Stimulated activated CD8-positive, alpha-beta memory T cell treated with anti-CD3 and anti-CD28 coated beads, Interleukin-2, amount 100 ng/mL, for 1 hour (primary cell): ENCODE measurements around the gene MLYCD.
A peak's percentile ranks its signal among the peaks of the same experiment; 100 is the strongest.
"Not testable (repeated sequence)": the region's sequence is repeated elsewhere in the genome, so short reads cannot be mapped to it uniquely, and the experiment has no call there.

Experiments
- DNase-seq, 2 donors: peaks; one replicate each; pipeline ENCODE4 v3.0.0-alpha.2; 2020; ENCODE audit warnings: low read depth in 2 of 2

Gene MLYCD

GRCh38 chr16:83939266-83939855, 40.4 kb downstream of the MLYCD start:
- no peak for DNase-seq

DNA sequence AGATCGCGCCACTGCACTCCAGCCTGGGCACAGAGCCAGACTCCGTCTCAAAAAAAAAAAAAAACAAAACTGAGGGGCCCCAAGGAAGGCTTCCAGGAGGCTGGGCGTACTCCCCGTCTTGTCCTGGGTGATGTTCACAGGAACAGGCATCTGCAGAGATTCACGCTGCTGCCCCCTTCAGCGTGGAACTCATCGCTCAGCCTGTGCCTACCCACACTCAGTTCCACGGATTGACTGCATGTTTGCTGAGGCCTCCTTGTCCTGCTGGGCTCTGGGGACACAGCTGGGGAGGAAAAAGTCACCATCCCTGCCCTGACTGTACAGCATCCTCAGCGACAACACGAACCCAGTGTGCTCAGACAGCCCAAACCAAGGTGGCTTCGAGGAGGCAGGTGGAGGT, 41.2 kb downstream of the MLYCD start:
- no peak for DNase-seq

DNA sequence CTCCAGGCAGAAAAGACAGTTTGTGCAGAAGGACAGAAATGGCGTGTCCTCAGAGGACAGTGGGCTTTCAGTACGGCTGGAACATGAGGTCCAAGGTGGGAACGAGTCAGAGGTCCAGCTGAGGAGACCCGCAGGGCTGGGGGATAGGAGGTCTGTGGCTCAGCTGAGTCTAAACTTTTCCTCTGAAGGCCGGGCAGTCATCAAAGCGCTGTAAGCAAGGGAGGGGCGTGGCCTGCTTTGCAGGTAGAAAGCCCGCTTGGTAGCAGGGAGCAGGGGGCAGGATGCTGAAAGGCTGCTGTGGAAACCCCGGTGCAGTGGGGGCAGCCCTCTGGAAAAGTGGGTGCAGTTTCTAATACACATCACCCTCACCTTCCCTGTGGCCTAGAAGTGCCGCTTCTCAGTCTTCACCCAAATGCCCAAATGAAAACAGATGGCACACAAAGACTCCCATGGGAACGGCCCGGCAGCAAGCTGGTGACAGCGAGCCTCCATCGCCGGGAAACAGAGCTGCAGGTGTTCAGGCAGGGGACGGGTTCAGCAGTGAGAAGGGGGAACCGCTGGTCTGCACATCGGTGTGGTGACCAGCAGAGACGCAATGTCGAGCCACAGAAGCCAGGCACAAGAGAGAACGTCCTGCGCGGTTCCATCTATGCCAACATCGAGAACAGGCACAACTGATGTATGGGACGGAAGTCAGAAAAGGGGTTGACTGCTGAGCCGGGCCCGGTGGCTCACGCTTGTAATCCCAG, 41.9 kb downstream of the MLYCD start:
- no peak for DNase-seq

GRCh38 chr16:83941546-83941945, 42.6 kb downstream of the MLYCD start:
- DNase-seq = not testable (repeated sequence)

DNA sequence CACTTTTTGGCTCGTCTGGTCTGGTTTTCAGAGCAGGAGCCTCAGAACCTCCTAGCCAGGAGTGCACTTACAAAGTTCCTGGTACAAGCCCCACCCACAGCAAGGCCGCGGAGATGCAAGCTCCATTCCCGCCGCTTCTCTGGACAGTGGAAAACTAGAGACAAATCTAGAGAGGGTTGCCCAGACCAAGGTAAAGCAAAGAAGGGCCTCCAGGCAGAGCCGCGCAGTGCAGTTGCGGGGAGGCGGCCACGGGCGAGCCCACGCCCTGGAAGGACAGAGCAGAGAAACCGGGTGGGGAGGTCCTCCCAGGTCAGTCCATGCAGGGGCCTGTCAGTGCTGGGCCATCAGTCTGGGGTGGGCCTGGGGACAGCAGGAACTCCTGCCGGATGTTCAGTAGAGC, 43.2 kb downstream of the MLYCD start:
- no peak for DNase-seq

DNA sequence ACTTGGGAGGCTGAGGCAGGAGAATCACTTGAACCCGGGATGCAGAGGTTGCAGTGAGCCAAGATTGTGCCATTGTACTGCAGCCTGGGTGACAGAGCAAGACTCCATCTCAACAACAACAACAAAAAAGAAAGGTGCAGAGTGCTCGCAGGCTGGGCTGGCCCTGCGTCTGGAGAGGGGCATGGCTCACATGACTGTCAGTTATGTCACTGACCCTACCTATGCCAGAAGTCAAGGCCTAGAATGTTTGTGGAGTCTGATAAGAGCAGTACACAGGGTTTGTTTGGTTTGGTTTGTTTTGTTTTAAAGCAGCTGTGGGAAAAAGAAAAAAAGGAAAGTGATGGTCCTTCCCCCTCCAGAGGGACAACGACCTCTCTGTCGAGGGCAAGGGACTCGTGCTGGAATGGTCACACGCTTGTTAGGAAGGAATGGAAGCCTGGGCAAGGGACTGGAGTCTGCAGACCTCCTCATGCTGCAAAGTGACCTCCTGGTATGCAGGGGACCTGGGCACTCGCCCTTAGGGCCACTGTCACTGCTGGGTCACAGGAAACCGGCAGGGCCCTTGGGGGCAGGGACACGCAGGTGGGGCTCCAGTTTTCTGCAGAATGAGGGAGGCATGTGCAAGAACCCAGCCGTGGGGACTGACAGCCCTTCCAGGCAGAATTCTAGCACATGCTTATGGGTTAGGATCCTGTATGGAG, 44.0 kb downstream of the MLYCD start:
- DNase-seq = no peak

- no peak for DNase-seq
Measured at GRCh38 chr16:83943516-83944050, 44.7 kb downstream of the MLYCD start.

DNA sequence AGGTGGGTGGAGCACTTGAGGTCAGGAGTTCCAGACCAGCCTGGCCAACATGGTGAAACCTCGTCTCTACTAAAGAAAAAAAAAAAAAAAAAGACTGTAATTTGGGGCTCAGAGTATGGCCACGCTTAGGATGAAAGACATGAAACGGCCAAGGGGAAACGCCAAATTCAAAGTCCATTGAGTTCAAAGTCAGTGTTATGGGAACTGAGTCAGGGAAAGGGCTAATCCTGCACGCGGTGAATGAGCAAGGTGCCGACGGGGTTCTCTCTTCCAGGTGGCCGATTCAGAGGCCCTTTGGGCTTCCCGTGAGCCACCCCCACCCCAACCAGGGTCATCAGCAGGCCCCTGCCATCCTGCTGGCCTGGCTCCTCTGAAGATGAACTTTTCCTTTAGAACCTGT, 46.7 kb downstream of the MLYCD start:
- DNase-seq = no peak

DNA sequence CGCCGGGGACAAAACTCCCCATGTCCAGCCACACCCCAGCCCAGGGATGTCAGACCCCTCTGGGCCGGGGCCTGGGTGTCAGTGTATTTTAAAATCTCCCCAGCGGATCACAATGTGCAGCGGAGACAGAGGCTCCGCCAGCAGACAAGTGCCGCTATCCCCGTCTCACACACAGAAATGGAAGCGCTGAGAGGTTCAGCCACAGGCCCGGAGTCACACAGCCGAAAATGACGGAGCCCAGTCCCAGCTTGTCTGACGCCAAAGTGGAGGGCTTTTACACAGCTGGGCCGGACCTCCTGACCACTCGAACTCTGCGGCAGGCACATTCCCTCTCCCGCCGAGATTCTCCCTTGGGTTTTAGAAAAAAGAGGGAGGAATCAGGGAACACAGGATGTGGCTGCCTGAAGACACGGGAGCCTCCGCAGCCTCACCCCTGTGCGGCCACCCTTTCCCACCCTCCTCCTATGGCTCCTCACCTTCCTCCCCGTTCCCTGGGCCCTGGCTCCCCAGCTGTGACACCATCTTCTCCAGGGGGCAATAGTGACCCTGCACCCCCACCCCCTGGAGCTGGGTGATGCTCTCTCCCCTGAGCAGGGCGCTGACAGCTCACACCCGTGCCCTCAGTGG, 47.4 kb downstream of the MLYCD start:
- no peak for DNase-seq

- DNase-seq = no peak
Measured at GRCh38 chr16:83946781-83947566, 48.1 kb downstream of the MLYCD start.

GRCh38 chr16:83947642-83948234, 48.8 kb downstream of the MLYCD start:
- no peak for DNase-seq

- no peak for DNase-seq
Measured at GRCh38 chr16:83948914-83949723, 50.2 kb downstream of the MLYCD start.

DNA sequence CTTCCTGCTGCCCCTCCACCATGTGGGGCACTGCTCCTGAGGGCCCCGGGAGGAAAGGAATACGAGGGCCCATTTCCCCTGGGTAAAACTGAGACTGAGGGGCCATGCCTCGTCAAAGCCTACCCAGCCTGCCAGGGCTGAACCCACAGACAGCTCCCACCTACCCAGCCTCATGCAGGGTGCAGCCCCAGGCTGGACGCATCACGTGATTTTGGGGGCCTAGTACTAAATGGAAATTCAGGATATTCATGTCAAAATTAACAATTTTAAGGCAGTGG, 50.7 kb downstream of the MLYCD start:
- DNase-seq = no peak

DNA sequence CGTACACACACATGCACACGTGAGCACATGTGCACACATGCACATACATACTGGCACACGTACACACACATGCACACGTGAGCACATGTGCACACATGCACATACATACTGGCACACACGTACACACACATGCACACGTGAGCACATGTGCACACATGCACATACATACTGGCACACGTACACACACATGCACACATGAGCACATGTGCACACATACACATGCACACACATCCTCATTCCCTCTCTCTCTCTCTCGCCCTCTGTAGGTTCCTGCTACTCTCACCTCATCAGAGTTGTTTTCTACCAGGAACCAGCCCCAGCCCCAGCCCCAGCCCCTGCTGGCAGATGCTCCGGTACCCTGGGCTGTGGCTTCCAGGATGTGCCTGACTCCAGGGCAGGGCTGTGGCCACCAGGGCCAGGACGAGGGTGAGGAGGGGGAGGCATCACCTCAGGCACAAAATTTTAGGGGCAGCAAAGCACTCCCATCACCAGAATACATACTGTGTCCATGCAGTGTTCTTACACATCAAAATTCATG, 52.0 kb downstream of the MLYCD start:
- not testable (repeated sequence) for DNase-seq

- DNase-seq = no peak
Measured at GRCh38 chr16:83951544-83951943, 52.6 kb downstream of the MLYCD start.

DNA sequence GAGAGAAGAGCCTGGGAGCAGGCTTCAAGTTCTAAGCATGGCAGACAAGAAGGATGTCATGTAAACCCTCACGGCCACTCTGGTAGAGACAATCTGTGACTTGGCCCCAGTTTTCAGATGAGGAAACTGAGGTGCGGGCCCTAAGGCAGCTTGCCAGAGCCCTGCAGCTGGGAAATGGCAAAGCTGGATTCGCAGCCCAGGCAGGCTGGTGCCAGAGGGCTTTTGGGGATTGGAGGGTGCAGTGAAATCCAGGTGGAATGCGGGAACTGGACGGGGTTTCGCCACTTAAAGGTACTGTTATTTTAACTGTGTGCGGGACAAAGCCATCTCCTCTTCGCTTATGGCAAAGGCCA, 53.6 kb downstream of the MLYCD start:
- no peak for DNase-seq

GRCh38 chr16:83952940-83953795, 54.3 kb downstream of the MLYCD start, which contains the start of gene OSGIN1:
OSGIN1 (plus strand) TSS chr16:83953240; CDS start chr16:83957672, 4,432 bp downstream.
- DNase-seq = peak; percentile 16 to 29

DNA sequence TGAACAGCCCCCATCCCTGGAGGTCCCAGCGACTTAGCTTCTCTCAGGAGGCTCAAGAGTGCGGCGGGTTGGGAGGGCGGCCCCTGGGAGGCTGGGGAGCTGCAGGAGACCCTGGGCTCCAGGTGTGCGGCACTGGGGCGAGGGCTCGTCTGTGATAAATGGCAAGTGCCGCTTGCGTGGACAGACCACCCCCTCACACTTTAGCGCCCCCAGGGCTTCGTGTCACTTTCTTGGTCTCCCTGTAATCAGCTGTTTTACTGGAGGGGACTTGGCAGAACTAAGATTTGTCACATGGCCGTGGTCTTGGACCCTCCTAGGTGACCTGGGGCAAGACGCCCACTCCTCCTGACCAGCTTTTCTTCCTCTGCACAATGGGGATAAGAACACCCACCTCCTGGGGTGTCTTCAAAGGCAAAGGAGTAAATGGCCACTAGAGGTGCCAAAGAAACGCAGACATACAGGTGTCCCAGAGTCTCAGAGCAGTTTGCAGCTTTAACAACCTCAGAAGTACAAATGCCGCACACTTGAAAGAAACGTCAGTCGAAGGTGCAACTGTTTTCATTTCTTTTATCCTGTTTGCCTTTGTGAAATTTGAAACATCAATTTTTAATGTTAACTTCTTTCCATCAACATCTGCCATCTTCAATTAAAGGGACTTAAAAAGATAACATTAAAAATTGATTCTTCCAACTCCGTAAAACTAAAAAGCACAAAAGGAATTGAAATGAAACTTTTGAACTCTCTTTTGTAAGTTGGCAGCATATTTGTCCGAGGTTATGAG, 55.1 kb downstream of the MLYCD start:
- DNase-seq = no peak
